Thymus (tissue), 11 donors: ENCODE measurements around the gene CORO1C. TPM values are rescaled to one million over a fixed set of nuclear protein-coding genes. Genes with fewer than 3 reads are reported as not detected.

ENCODE experiments used
- DNase-seq, 9 donors: peaks; one replicate each; pipeline ENCODE4 v3.0.0-alpha.2; 2013; ENCODE audit warnings: low spot score in 9 of 9, low read depth in 6 of 9, missing footprints in 1 of 9
- H3K27ac ChIP-seq, 2 donors: one replicate each; pipeline ENCODE4 v1.5.1; 2013; ENCODE audit warnings: control low read depth in 1 of 2, low read depth in 1 of 2, low read length in 1 of 2, mild to moderate bottlenecking in 1 of 2, moderate library complexity in 1 of 2
- H3K27me3 ChIP-seq, 2 donors: one replicate each; pipeline ENCODE4 v1.5.1; 2013; ENCODE audit warnings: low read length in 1 of 2; ENCODE audit not compliant: control insufficient read depth in 2 of 2, insufficient read depth in 1 of 2
- H3K36me3 ChIP-seq, 2 donors: one replicate each; pipeline ENCODE4 v1.5.1; 2013; ENCODE audit warnings: low read length in 1 of 2, mild to moderate bottlenecking in 1 of 2, moderate library complexity in 1 of 2; ENCODE audit not compliant: control insufficient read depth in 2 of 2, insufficient read depth in 2 of 2
- H3K4me1 ChIP-seq, 2 donors: one replicate each; pipeline ENCODE4 v1.5.1; 2013; ENCODE audit warnings: low read length in 2 of 2; ENCODE audit not compliant: control insufficient read depth in 2 of 2, insufficient read depth in 2 of 2
- H3K4me3 ChIP-seq, 2 donors: one replicate each; pipeline ENCODE4 v1.5.1; 2013; ENCODE audit warnings: low read length in 2 of 2, control low read depth in 1 of 2, mild to moderate bottlenecking in 1 of 2
- H3K9me3 ChIP-seq, 2 donors: one replicate each; pipeline ENCODE4 v1.5.1; 2013; ENCODE audit warnings: low read length in 1 of 2, mild to moderate bottlenecking in 1 of 2; ENCODE audit not compliant: control insufficient read depth in 2 of 2, insufficient read depth in 1 of 2
- WGBS: extraction: QIAGEN DNeasy Blood & Tissue Kit; methylation state at CpG from one replicate; pipeline ENCODE4 v1.1.7; 2013; 5-methylcytosine and 5-hydroxymethylcytosine counted together
- polyA plus RNA-seq: library from polyadenylated mRNA; stranded (reverse); fragments of 200-250 nt; gene quantifications from one replicate; pipeline ENCODE4 v1.2.3, GENCODE V29; 2013
- total RNA-seq: library from RNA; stranded (reverse); fragments of 120-200 nt; gene quantifications from one replicate; pipeline ENCODE4 v1.2.4, GENCODE V29; 2013
- donor health status: healthy.

Gene CORO1C
- total and polyA plus RNA-seq, 2 donors: 24.6 to 35.4 TPM

DNA sequence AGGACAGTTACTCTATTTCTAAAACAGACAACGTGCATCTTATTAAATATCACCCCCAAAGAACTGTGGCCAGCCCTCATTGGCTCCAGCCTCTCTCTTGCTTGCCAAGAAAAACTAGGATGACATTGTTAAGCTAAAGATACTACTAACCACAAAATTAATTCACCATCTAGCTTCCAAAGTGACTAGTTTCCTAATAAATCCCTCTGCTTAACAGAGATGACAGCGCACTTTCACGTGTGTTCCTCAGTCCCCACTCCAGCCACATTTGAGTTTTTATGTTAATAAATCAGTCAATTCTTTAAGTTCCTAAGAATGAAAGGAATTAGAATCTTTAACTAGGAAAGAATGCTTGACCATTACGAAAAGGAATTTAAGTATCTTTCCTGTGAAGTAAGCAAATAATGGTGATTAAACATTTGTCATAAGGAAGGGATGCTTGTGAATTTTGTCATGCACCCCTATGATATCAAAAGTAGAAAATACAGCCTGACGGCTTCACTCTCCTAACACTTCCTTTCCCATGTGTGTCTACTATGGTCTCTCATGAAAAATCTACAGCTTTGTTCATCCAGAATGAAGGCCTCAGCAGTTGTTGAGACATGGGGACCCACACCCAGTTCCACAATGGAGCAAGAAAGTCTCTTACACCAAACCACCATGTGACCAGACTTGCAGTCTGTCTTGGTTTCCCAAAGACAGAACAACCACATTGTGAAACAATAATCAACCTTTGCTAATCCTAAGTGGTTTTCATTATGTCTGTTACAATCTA, 8.1 kb downstream of the CORO1C start:
- no peak for DNase-seq
- no peak overlapping the region for H3K4me3 ChIP-seq
- H3K27me3 ChIP-seq: no peaks in the 10 kb centered on the region
- H3K4me1 ChIP-seq: peaks cover 3 to 13% of the 10 kb centered on the region in 2 donors
- no peaks in the 10 kb centered on the region for H3K36me3 ChIP-seq
- 88% methylated on average over 5 of the region's 5 CpGs for WGBS
- no peaks in the 10 kb centered on the region for H3K9me3 ChIP-seq
- H3K27ac ChIP-seq: no peak overlapping the region

DNA sequence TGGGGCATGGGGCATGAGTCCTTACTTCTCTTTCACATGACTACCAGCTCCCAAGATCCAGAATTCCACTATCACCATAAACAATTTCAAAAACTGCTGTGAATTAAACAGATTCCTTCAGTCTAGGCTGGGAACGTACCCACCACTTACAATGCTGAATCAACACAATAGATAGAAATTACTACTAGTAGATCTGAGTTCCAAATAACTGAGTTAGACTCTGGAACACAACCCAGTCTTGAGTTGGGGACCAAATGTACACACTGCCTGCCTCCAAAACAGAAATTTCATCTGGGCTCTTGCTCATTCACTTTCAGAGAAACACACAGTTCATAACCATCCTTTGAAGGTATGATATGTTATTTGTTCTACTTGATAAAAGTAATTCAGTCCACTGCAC, 8.9 kb downstream of the CORO1C start:
- no peak for DNase-seq
- H3K36me3 ChIP-seq: no peaks in the 10 kb centered on the region
- H3K27ac ChIP-seq: no peak overlapping the region
- H3K27me3 ChIP-seq: no peaks in the 10 kb centered on the region
- H3K9me3 ChIP-seq: no peaks in the 10 kb centered on the region
- no peak overlapping the region for H3K4me3 ChIP-seq
- WGBS: 91% methylated on average over 1 of the region's 1 CpG
- peaks cover 10 to 13% of the 10 kb centered on the region in 2 donors for H3K4me1 ChIP-seq

DNA sequence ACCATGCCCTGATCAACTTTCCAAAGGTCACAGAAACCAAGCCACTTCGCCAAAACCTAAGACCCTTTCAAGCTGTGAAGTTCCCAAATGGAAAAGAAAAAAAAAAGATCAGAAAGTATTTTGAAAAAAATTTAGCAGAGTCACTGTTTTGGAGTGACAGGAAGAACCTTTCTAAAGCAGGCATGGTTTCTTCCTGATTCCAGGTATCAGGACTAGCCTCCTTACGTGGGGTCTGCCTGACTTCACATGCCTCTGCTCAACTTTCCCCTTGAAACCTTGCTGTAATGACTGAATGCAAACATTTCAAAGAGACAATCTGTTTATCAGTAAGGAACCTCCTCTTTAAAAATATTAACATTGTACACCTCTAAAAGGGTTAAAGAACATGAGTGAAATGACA, 9.5 kb downstream of the CORO1C start:
- no peaks in the 10 kb centered on the region for H3K9me3 ChIP-seq
- H3K27me3 ChIP-seq: no peaks in the 10 kb centered on the region
- H3K27ac ChIP-seq: no peak overlapping the region
- peaks cover 16 to 19% of the 10 kb centered on the region in 2 donors for H3K4me1 ChIP-seq
- no peak for DNase-seq
- no peaks in the 10 kb centered on the region for H3K36me3 ChIP-seq
- 91% methylated on average over 2 of the region's 2 CpGs for WGBS
- H3K4me3 ChIP-seq: no peak overlapping the region

- Histone ChIP-seq H3K27ac (no peak overlapping the region), H3K4me3 (no peak overlapping the region), H3K9me3 (no peaks in the 10 kb centered on the region), H3K27me3 (no peaks in the 10 kb centered on the region), H3K4me1 (peaks cover 18 to 19% of the 10 kb centered on the region in 2 donors), H3K36me3 (no peaks in the 10 kb centered on the region)
- no peak for DNase-seq
- 96% methylated on average over 5 of the region's 5 CpGs for WGBS
These were observed 10.4 kb downstream of the CORO1C start for GRCh38 chr12:108720757-108721514.

- Histone ChIP-seq H3K36me3 (no peaks in the 10 kb centered on the region), H3K9me3 (no peaks in the 10 kb centered on the region), H3K4me1 (peaks cover 11 to 20% of the 10 kb centered on the region in 2 donors), H3K4me3 (no peak overlapping the region), H3K27me3 (no peaks in the 10 kb centered on the region), H3K27ac (peak overlapping the region in 1 of 2 donors; percentile 23)
- WGBS: 98% methylated on average over 5 of the region's 5 CpGs
- no peak for DNase-seq
These were observed 14.1 kb downstream of the CORO1C start for GRCh38 chr12:108717243-108717642.

- H3K4me3 ChIP-seq: no peak overlapping the region
- H3K27me3 ChIP-seq: no peaks in the 10 kb centered on the region
- WGBS: 94% methylated on average over 5 of the region's 5 CpGs
- H3K27ac ChIP-seq: peak overlapping the region in 1 of 2 donors; percentile 18
- H3K4me1 ChIP-seq: peaks cover 11 to 19% of the 10 kb centered on the region in 2 donors
- H3K36me3 ChIP-seq: no peaks in the 10 kb centered on the region
- DNase-seq: no peak
- no peaks in the 10 kb centered on the region for H3K9me3 ChIP-seq
These were observed 16.5 kb downstream of the CORO1C start for GRCh38 chr12:108714866-108715265.

- Histone ChIP-seq H3K4me1 (peaks cover 11 to 19% of the 10 kb centered on the region in 2 donors), H3K27ac (no peak overlapping the region), H3K36me3 (no peaks in the 10 kb centered on the region), H3K27me3 (no peaks in the 10 kb centered on the region), H3K9me3 (no peaks in the 10 kb centered on the region), H3K4me3 (no peak overlapping the region)
- no peak for DNase-seq
- WGBS: 96% methylated on average over 6 of the region's 6 CpGs
These were observed 17.8 kb downstream of the CORO1C start for GRCh38 chr12:108713471-108713870.

DNA sequence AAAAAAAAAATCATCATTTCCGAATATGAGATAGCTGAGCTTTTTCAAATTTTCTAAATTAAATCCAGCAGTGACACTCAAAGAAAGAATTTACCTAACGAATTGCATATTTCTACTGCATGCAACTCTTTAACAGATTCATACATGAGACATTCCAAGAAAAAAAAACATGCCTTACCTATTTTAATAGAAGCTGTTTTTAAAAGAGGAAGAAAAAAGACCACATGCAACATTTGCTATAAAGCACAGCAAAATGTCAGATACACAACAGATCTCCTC, 18.5 kb downstream of the CORO1C start:
- DNase-seq: no peak
- Histone ChIP-seq H3K36me3 (no peaks in the 10 kb centered on the region), H3K4me1 (peaks cover 11 to 17% of the 10 kb centered on the region in 2 donors), H3K27ac (no peak overlapping the region), H3K27me3 (no peaks in the 10 kb centered on the region), H3K9me3 (no peaks in the 10 kb centered on the region), H3K4me3 (no peak overlapping the region)
- 66% methylated on average over 2 of the region's 2 CpGs for WGBS

DNA sequence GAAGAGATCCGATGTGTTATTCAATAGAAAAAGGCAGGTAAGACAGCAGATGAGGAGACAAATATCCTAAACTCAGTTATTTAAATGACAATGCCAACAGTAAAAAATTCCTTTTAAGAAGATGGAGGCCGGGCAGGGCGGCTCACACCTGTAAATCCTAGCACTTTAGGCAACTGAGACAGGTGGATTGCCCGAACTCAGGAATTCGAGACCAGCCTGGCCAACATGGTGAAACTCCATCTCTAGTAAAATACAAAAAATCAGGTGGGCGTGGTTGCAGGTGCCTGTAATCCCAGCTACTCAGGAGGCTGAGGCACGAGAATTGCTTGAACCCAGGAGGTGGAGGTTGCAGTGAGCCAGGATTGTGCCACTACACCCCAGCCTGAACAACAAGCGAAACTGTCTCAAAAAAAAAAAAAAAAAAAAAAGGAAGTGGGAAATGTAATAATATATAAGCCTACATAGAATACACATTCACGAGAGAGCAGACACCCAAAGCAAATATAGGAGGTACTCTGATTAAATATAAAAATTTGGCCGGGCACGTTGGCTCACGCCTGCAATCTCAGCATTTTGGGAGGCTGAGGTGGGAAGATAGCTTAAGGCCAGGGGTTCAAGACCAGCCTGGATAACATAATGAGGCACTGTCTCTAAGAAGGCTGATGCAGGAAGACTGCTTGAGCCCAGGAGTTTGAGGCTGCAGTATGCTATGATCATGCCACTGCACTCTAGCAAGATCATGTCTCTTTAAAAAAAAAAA, 19.0 kb downstream of the CORO1C start:
- Histone ChIP-seq H3K4me3 (no peak overlapping the region), H3K4me1 (peaks cover 7 to 12% of the 10 kb centered on the region in 2 donors), H3K36me3 (no peaks in the 10 kb centered on the region), H3K27me3 (no peaks in the 10 kb centered on the region), H3K9me3 (no peaks in the 10 kb centered on the region), H3K27ac (no peak overlapping the region)
- 85% methylated on average over 12 of the region's 12 CpGs for WGBS
- DNase-seq: no peak
